GM23338 (cell line): Measurements from ENCODE around the gene EDNRA. TPM values are rescaled to one million over a fixed set of nuclear protein-coding genes. Genes with fewer than 3 reads are reported as not detected.

ENCODE experiments used
- ATAC-seq: fragments of 200-7000 bp; cut with Tn5 transposase; 3 replicates; pipeline ENCODE4 v1.9.1; 2020
- DNase-seq: peaks from one replicate; pipeline ENCODE4 v3.0.0-alpha.2; 2015; ENCODE audit warnings: low spot score
- H2AFZ ChIP-seq: fragments of 200-600 bp; sonication (generic); 2 replicates; pipeline ENCODE4 v1.8.0; 2016; ENCODE audit warnings: antibody characterized with exemption, mild to moderate bottlenecking, moderate library complexity
- H3F3A ChIP-seq: fragments of 200-600 bp; sonication (generic); replicated peaks from 2 replicates; pipeline ENCODE4 v1.8.0; 2017; ENCODE audit warnings: antibody characterized with exemption, mixed run types, low read depth
- H3K27ac ChIP-seq: fragments of 200-600 bp; sonication (generic); 2 replicates; pipeline ENCODE4 v1.6.1; 2016; ENCODE audit warnings: low read depth
- H3K27me3 ChIP-seq: fragments of 200-600 bp; sonication (generic); 2 replicates; pipeline ENCODE4 v1.8.0; 2016; ENCODE audit warnings: mild to moderate bottlenecking, mixed run types, moderate library complexity; ENCODE audit not compliant: insufficient read depth
- H3K36me3 ChIP-seq: fragments of 200-600 bp; sonication (generic); 2 replicates; pipeline ENCODE4 v1.8.0; 2016; ENCODE audit warnings: mild to moderate bottlenecking; ENCODE audit not compliant: insufficient read depth
- H3K4me1 ChIP-seq: fragments of 200-600 bp; sonication (generic); 2 replicates; pipeline ENCODE4 v1.8.0; 2016; ENCODE audit warnings: mild to moderate bottlenecking, moderate library complexity; ENCODE audit not compliant: insufficient read depth
- H3K4me2 ChIP-seq: fragments of 200-600 bp; sonication (generic); 2 replicates; pipeline ENCODE4 v1.7.1; 2017; ENCODE audit warnings: mixed run types
- H3K4me3 ChIP-seq: fragments of 200-600 bp; sonication (generic); 2 replicates; pipeline ENCODE4 v1.6.1; 2016; ENCODE audit warnings: mixed run types
- H3K79me2 ChIP-seq: fragments of 200-600 bp; sonication (generic); replicated peaks from 2 replicates; pipeline ENCODE4 v1.8.0; 2017; ENCODE audit warnings: mild to moderate bottlenecking; ENCODE audit not compliant: insufficient read depth
- H3K9me2 ChIP-seq: fragments of 200-600 bp; sonication (generic); 2 replicates; pipeline ENCODE4 v1.8.0; 2017; ENCODE audit not compliant: insufficient read depth
- H4K20me1 ChIP-seq: fragments of 200-600 bp; sonication (generic); replicated peaks from 2 replicates; pipeline ENCODE4 v1.8.0; 2017; ENCODE audit warnings: mild to moderate bottlenecking; ENCODE audit not compliant: insufficient read depth
- H3K27ac Mint-ChIP-seq: 2 replicates; pipeline ENCODE4 v1.8.0; 2020; ENCODE audit warnings: inconsistent platforms, mild to moderate bottlenecking, moderate library complexity, mixed read lengths
- H3K27me3 Mint-ChIP-seq: 3 replicates; pipeline ENCODE4 v1.8.0; 2022; ENCODE audit warnings: low read depth, mild to moderate bottlenecking, moderate library complexity, mixed read lengths, inconsistent platforms; ENCODE audit not compliant: insufficient read depth, poor library complexity
- H3K36me3 Mint-ChIP-seq: 3 replicates; pipeline ENCODE4 v1.8.0; 2021; ENCODE audit warnings: low read depth, mild to moderate bottlenecking, inconsistent platforms, moderate library complexity, mixed read lengths
- H3K4me1 Mint-ChIP-seq: 3 replicates; pipeline ENCODE4 v1.8.0; 2020; ENCODE audit warnings: mild to moderate bottlenecking, inconsistent platforms, mixed read lengths
- H3K4me3 Mint-ChIP-seq: 3 replicates; pipeline ENCODE4 v1.8.0; 2021; ENCODE audit warnings: moderate library complexity, mild to moderate bottlenecking, inconsistent platforms, mixed read lengths
- H3K9me3 Mint-ChIP-seq: 3 replicates; pipeline ENCODE4 v1.8.0; 2020; ENCODE audit warnings: moderate library complexity, mild to moderate bottlenecking, inconsistent platforms, mixed read lengths
- CTCF ChIP-seq, 2 experiments: fragments of 200-600 bp in 1 of 2; sonication (generic) in 1 of 2; conservative IDR thresholded peaks; 2 replicates each; pipeline versions ENCODE4 v1.5.1 to v1.6.1; 2016 to 2017; ENCODE audit warnings: antibody characterized with exemption in 2 of 2, low read depth in 2 of 2, mild to moderate bottlenecking in 2 of 2, moderate library complexity in 1 of 2
- EZH2 ChIP-seq: fragments of 200-600 bp; sonication (generic); IDR thresholded peaks from one replicate; pipeline ENCODE4 v1.8.0; 2017; ENCODE audit warnings: antibody characterized with exemption, mild to moderate bottlenecking, low read depth; ENCODE audit not compliant: unreplicated experiment
- NANOG ChIP-seq: IDR thresholded peaks from 2 replicates; pipeline ENCODE4 v1.6.1; 2016; ENCODE audit warnings: antibody characterized with exemption, borderline replicate concordance
- polyA plus RNA-seq: library from polyadenylated mRNA; unstranded; fragments of >200 nt; fragmentation: Nextera tagmentation; extraction: Ambion mirVana; gene quantifications from 2 replicates; pipeline ENCODE4 v1.2.1, GENCODE V29; 2016
- total RNA-seq: library from RNA; depleted of rRNA; stranded (reverse); fragments of >200 nt; shearing (Covaris generic); gene quantifications from 2 replicates; pipeline ENCODE4 v1.2.3, GENCODE V29; 2014; rRNA removed

Gene EDNRA
- total and polyA plus RNA-seq, 2 experiments from 2014 or later, result 1.5 to 5.0 TPM

- H3K27ac Mint-ChIP-seq, result no peak overlapping the region
- Histone ChIP-seq H3K36me3 (no peaks in the 10 kb centered on the region), H2AFZ (no peak overlapping the region), H3K4me1 (peaks cover 3% of the 10 kb centered on the region; the same call in 1 of the 2 replicates), H3K27ac (no peak overlapping the region), H4K20me1 (no peaks in the 10 kb centered on the region), H3F3A (no peaks in the 10 kb centered on the region), H3K79me2 (no peaks in the 10 kb centered on the region), H3K27me3 (no peaks in the 10 kb centered on the region), H3K9me2 (no peaks in the 10 kb centered on the region), H3K4me2 (no peak overlapping the region), H3K4me3 (no peak overlapping the region)
- DNase-seq (peak; percentile 41), ATAC-seq (no peak; the same call in 2 of the 3 replicates)
- TF ChIP-seq NANOG (no peak), EZH2 (no peak), CTCF (conservative IDR thresholded peaks at IDR 0.05; ENCODE audit: low read depth in 2 of 2) (peak; percentile 41 to 55)
- no peaks in the 10 kb centered on the region; the same call in 2 of the 3 replicates for H3K9me3 Mint-ChIP-seq
- no peak overlapping the region for H3K4me3 Mint-ChIP-seq
- H3K36me3 Mint-ChIP-seq, result no peaks in the 10 kb centered on the region
- H3K27me3 Mint-ChIP-seq, result no peaks in the 10 kb centered on the region
- H3K4me1 Mint-ChIP-seq, result peaks cover 17% of the 10 kb centered on the region; the same call in 2 of the 3 replicates
Observed at GRCh38 chr4:147594107-147594506, 113.2 kb downstream of the EDNRA start.

Other genes starting within 250 kb of the EDNRA start
- gene TMEM184C, start 136.3 kb downstream of the EDNRA start, total RNA-seq, result 42.2 TPM in 2 replicates
- gene TMEM184C, start 136.3 kb downstream of the EDNRA start, polyA plus RNA-seq, result 12.6 and 15.1 TPM in 2 replicates
- gene PRMT9, start 203.1 kb downstream of the EDNRA start, total RNA-seq, result 11.2 and 13.1 TPM in 2 replicates
- gene PRMT9, start 203.1 kb downstream of the EDNRA start, polyA plus RNA-seq, result 6.4 and 7.6 TPM in 2 replicates